Measurements from ENCODE around the gene SLC4A9. TPM values are rescaled to one million over a fixed set of nuclear protein-coding genes. Genes with fewer than 3 reads are reported as not detected.
A peak's percentile ranks its signal among the peaks of the same experiment; 100 is the strongest.

SLC4A9 gene
- total and polyA plus RNA-seq, 2 donors from 2014 or later, result 2.5 to 29.9 TPM

DNA sequence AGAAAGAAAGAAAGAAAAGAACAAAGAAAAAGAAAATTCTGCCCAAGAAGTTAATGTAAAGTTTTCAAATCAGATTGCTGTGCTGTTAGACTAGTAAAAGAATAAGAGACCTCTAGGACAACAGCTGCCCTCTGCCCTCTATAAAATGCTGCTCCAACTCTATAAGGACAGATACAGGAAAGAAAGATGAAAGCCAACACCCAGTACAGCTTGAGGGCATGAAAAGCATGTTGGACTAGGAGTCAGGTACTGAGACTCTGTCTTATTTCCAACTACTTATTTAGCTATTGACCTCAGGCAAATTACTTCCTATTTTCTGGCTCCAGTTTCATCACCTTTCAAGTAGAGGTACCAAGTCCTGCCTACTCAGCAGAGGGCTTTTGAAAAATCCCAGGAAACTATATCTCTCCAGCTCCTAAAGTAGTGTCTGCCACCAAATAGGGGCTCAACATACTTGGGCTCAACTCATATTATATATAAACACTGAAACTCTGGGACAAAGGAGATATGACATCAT lies 19.3 kb upstream of the SLC4A9 start:
- Histone ChIP-seq H3K4me3 (ENCODE audit: low read length in 3 of 3) (no peak overlapping the region), H3K27ac (ENCODE audit: low read depth in 2 of 2, low read length in 2 of 2) (no peak overlapping the region), H3K9me3 (ENCODE audit: control insufficient read depth in 2 of 3, insufficient read depth in 1 of 3, low read length in 3 of 3) (no peaks in the 10 kb centered on the region), H3K36me3 (ENCODE audit: control insufficient read depth in 2 of 3, insufficient read depth in 3 of 3, low read length in 3 of 3) (peaks cover 2 to 5% (median 3%) of the 10 kb centered on the region in 3 donors), H3K4me1 (ENCODE audit: control insufficient read depth in 2 of 3, insufficient read depth in 2 of 3, low read depth in 1 of 3, low read length in 3 of 3) (peaks cover 0 to 12% (median 6%) of the 10 kb centered on the region in 3 donors), H3K27me3 (ENCODE audit: control insufficient read depth, insufficient read depth, low read length) (no peaks in the 10 kb centered on the region), H3K9ac (ENCODE audit: low read length in 3 of 3) (no peak overlapping the region)
- intact Hi-C loops (cut with DNase I), result no loop called here
- TF ChIP-seq, protein P1, sequence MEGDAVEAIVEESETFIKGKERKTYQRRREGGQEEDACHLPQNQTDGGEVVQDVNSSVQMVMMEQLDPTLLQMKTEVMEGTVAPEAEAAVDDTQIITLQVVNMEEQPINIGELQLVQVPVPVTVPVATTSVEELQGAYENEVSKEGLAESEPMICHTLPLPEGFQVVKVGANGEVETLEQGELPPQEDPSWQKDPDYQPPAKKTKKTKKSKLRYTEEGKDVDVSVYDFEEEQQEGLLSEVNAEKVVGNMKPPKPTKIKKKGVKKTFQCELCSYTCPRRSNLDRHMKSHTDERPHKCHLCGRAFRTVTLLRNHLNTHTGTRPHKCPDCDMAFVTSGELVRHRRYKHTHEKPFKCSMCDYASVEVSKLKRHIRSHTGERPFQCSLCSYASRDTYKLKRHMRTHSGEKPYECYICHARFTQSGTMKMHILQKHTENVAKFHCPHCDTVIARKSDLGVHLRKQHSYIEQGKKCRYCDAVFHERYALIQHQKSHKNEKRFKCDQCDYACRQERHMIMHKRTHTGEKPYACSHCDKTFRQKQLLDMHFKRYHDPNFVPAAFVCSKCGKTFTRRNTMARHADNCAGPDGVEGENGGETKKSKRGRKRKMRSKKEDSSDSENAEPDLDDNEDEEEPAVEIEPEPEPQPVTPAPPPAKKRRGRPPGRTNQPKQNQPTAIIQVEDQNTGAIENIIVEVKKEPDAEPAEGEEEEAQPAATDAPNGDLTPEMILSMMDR (IDR thresholded peaks at IDR 0.05; ENCODE audit: borderline replicate concordance, extremely low read depth, insufficient read depth), result no peak
- FAIRE-seq (no peak), DNase-seq (no peak)

- no peak overlapping the region for H3K9ac ChIP-seq (ENCODE audit: low read length in 3 of 3)
- H3K36me3 ChIP-seq (ENCODE audit: control insufficient read depth in 2 of 3, insufficient read depth in 3 of 3, low read length in 3 of 3), result peaks cover 2 to 5% (median 3%) of the 10 kb centered on the region in 3 donors
- TF ChIP-seq, protein P1 (IDR thresholded peaks at IDR 0.05; ENCODE audit: borderline replicate concordance, extremely low read depth, insufficient read depth), result no peak
These were observed 18.4 kb upstream of the SLC4A9 start for GRCh38 chr5:140341591-140341990.

GRCh38 chr5:140342287-140342686 lies 17.7 kb upstream of the SLC4A9 start:
- H3K27me3 ChIP-seq (ENCODE audit: control insufficient read depth, insufficient read depth, low read length), result no peaks in the 10 kb centered on the region
- peak overlapping the region in 2 of 3 donors; percentile 3 to 8 for H3K4me3 ChIP-seq (ENCODE audit: low read length in 3 of 3)
- no peak overlapping the region for H3K9ac ChIP-seq (ENCODE audit: low read length in 3 of 3)
- peak in 1 of 5 donors; percentile 51 for DNase-seq
- TF ChIP-seq, protein P1 (IDR thresholded peaks at IDR 0.05; ENCODE audit: borderline replicate concordance, extremely low read depth, insufficient read depth), result no peak
- peaks cover 2 to 5% (median 3%) of the 10 kb centered on the region in 3 donors for H3K36me3 ChIP-seq (ENCODE audit: control insufficient read depth in 2 of 3, insufficient read depth in 3 of 3, low read length in 3 of 3)
- FAIRE-seq, result no peak
- H3K9me3 ChIP-seq (ENCODE audit: control insufficient read depth in 2 of 3, insufficient read depth in 1 of 3, low read length in 3 of 3), result no peaks in the 10 kb centered on the region
- peaks cover 5 to 19% (median 6%) of the 10 kb centered on the region in 3 donors for H3K4me1 ChIP-seq (ENCODE audit: control insufficient read depth in 2 of 3, insufficient read depth in 2 of 3, low read depth in 1 of 3, low read length in 3 of 3)
- H3K27ac ChIP-seq (ENCODE audit: low read depth in 2 of 2, low read length in 2 of 2), result no peak overlapping the region
- intact Hi-C loops (cut with DNase I), result no loop called here

More at GRCh38 chr5:140341591-140341990, 18.4 kb upstream of the SLC4A9 start:
- FAIRE-seq (no peak), DNase-seq (no peak)
- Histone ChIP-seq H3K4me3 (ENCODE audit: low read length in 3 of 3) (no peak overlapping the region), H3K4me1 (ENCODE audit: control insufficient read depth in 2 of 3, insufficient read depth in 2 of 3, low read depth in 1 of 3, low read length in 3 of 3) (peaks cover 0 to 12% (median 6%) of the 10 kb centered on the region in 3 donors), H3K9me3 (ENCODE audit: control insufficient read depth in 2 of 3, insufficient read depth in 1 of 3, low read length in 3 of 3) (no peaks in the 10 kb centered on the region), H3K27ac (ENCODE audit: low read depth in 2 of 2, low read length in 2 of 2) (no peak overlapping the region), H3K27me3 (ENCODE audit: control insufficient read depth, insufficient read depth, low read length) (no peaks in the 10 kb centered on the region)
- intact Hi-C loops (cut with DNase I), result no loop called here

All from kidney (tissue), 14 donors.